RWPE2 (cell line): ENCODE data around the gene INPP5A.

Experiments used
- ATAC-seq: fragments of 200-7000 bp; cut with Tn5 transposase; 3 replicates; pipeline ENCODE4 v1.9.1; 2021; ENCODE audit warnings: low read depth
- DNase-seq: peaks from one replicate; pipeline ENCODE4 v3.0.0-alpha.2; 2020; ENCODE audit warnings: low spot score
- H3K27ac ChIP-seq: fragments of 450-650 bp; 2 replicates; pipeline ENCODE4 v1.5.1; 2017; ENCODE audit warnings: mild to moderate bottlenecking; ENCODE audit not compliant: poor library complexity, severe bottlenecking
- H3K27me3 ChIP-seq: fragments of 250-450 bp; sonication (Bioruptor Pico); 2 replicates; pipeline ENCODE4 v1.5.1; 2021; ENCODE audit warnings: mild to moderate bottlenecking, moderate library complexity; ENCODE audit not compliant: insufficient read depth, poor library complexity, severe bottlenecking
- H3K36me3 ChIP-seq: fragments of 250-450 bp; sonication (Bioruptor Pico); 2 replicates; pipeline ENCODE4 v1.5.1; 2020; ENCODE audit warnings: low read depth, mild to moderate bottlenecking, moderate library complexity
- H3K4me1 ChIP-seq: fragments of 250-450 bp; sonication (Bioruptor Pico); 2 replicates; pipeline ENCODE4 v1.5.1; 2021; ENCODE audit warnings: mild to moderate bottlenecking, moderate library complexity; ENCODE audit not compliant: insufficient read depth, poor library complexity, severe bottlenecking
- H3K4me3 ChIP-seq: fragments of 250-450 bp; sonication (Bioruptor Pico); 2 replicates; pipeline ENCODE4 v1.5.1; 2021; ENCODE audit warnings: mild to moderate bottlenecking, moderate library complexity; ENCODE audit not compliant: severe bottlenecking
- H3K9me3 ChIP-seq: fragments of 250-450 bp; sonication (Bioruptor Pico); 2 replicates; pipeline ENCODE4 v1.5.1; 2021; ENCODE audit warnings: mild to moderate bottlenecking, moderate library complexity; ENCODE audit not compliant: severe bottlenecking
- CTCF ChIP-seq: fragments of 450-650 bp; IDR thresholded peaks from one replicate; pipeline ENCODE4 v1.5.1; 2017; ENCODE audit warnings: mild to moderate bottlenecking, moderate library complexity; ENCODE audit not compliant: poor library complexity, severe bottlenecking

INPP5A gene

DNA sequence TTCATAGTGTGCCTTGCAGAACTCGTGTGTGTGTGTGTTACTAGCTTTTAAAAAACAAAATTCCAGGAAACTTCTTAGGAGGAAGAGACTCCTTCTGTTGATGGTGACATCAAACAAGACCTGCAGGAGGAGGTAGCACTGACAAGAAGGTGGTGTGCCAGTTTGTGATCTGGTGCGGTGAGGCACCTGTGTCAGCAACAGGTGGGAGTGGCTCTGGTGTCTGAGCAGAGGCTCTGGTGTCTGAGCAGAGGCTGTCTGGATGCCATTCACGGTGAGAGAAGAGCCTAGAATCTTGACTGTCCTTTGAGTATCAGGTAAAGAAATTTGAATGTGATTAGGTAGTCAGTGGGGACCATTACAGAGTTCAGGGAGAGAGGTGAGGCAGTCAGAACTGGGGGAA, 122.8 kb downstream of the INPP5A start:
- TF ChIP-seq CTCF = no peak
- Histone ChIP-seq H3K4me1 (peaks cover 10% of the 10 kb centered on the region), H3K9me3 (no peaks in the 10 kb centered on the region), H3K27ac (no peak overlapping the region), H3K27me3 (no peaks in the 10 kb centered on the region), H3K36me3 (no peaks in the 10 kb centered on the region), H3K4me3 (no peak overlapping the region)
- DNase-seq = no peak
- no peak for ATAC-seq

- Histone ChIP-seq H3K27ac (no peak overlapping the region), H3K9me3 (no peaks in the 10 kb centered on the region), H3K27me3 (no peaks in the 10 kb centered on the region), H3K4me1 (peaks cover 27% of the 10 kb centered on the region), H3K4me3 (no peak overlapping the region), H3K36me3 (no peaks in the 10 kb centered on the region)
- DNase-seq = no peak
- ATAC-seq = no peak
- TF ChIP-seq CTCF = no peak
Observed at GRCh38 chr10:132662186-132662920, 124.8 kb downstream of the INPP5A start.

GRCh38 chr10:132663666-132664365, 126.2 kb downstream of the INPP5A start:
- Histone ChIP-seq H3K36me3 (no peaks in the 10 kb centered on the region), H3K4me1 (peaks cover 41% of the 10 kb centered on the region), H3K9me3 (no peaks in the 10 kb centered on the region), H3K4me3 (no peak overlapping the region), H3K27me3 (no peaks in the 10 kb centered on the region), H3K27ac (peak overlapping the region; percentile 37)
- DNase-seq (peak; percentile 39), ATAC-seq (no peak)
- no peak for TF ChIP-seq CTCF

GRCh38 chr10:132664407-132664806, 126.8 kb downstream of the INPP5A start:
- Histone ChIP-seq H3K4me1 (peaks cover 46% of the 10 kb centered on the region), H3K36me3 (no peaks in the 10 kb centered on the region), H3K4me3 (no peak overlapping the region), H3K27ac (peak overlapping the region; percentile 37), H3K9me3 (no peaks in the 10 kb centered on the region), H3K27me3 (no peaks in the 10 kb centered on the region)
- DNase-seq (peak; percentile 35), ATAC-seq (no peak)
- TF ChIP-seq CTCF = no peak

- no peaks in the 10 kb centered on the region for H3K27me3 ChIP-seq
- TF ChIP-seq CTCF = no peak
- no peak overlapping the region for H3K4me3 ChIP-seq
- H3K4me1 ChIP-seq = peaks cover 50% of the 10 kb centered on the region
- no peaks in the 10 kb centered on the region for H3K9me3 ChIP-seq
- ATAC-seq = no peak
- no peaks in the 10 kb centered on the region for H3K36me3 ChIP-seq
- peak; percentile 29 for DNase-seq
- no peak overlapping the region for H3K27ac ChIP-seq
Observed at GRCh38 chr10:132664883-132665282, 127.3 kb downstream of the INPP5A start.
